Measurements from ENCODE around the gene FAM193A.

- TF ChIP-seq POLR2A (IDR thresholded peaks at IDR 0.05) (no peak), CTCF (IDR thresholded peaks at IDR 0.05) (no peak)
Measured at GRCh38 chr4:2595436-2595835, 59.0 kb downstream of the FAM193A start.

Measured in adrenal gland (tissue), 5 donors.